ENCODE results near the gene COPG1. TPM values are rescaled to one million over a fixed set of nuclear protein-coding genes. Genes with fewer than 3 reads are reported as not detected.

Gene COPG1
- total and polyA plus RNA-seq, 2 donors from 2014 or later: 107 to 173 TPM

- FAIRE-seq: no peak
- Histone ChIP-seq H3K4me3 (ENCODE audit: low read length in 3 of 3) (no peak overlapping the region), H3K27me3 (ENCODE audit: control insufficient read depth, insufficient read depth, low read length) (no peaks in the 10 kb centered on the region), H3K27ac (ENCODE audit: low read depth in 2 of 2, low read length in 2 of 2) (no peak overlapping the region), H3K9ac (ENCODE audit: low read length in 3 of 3) (no peak overlapping the region), H3K4me1 (ENCODE audit: control insufficient read depth in 2 of 3, insufficient read depth in 2 of 3, low read depth in 1 of 3, low read length in 3 of 3) (no peaks in the 10 kb centered on the region), H3K9me3 (ENCODE audit: control insufficient read depth in 2 of 3, insufficient read depth in 1 of 3, low read length in 3 of 3) (no peaks in the 10 kb centered on the region), H3K36me3 (ENCODE audit: control insufficient read depth in 2 of 3, insufficient read depth in 3 of 3, low read length in 3 of 3) (peaks cover 0 to 14% (median 13%) of the 10 kb centered on the region in 3 donors)
- intact Hi-C loops (cut with DNase I): no loop called here
- no peak for TF ChIP-seq CTCF (IDR thresholded peaks at IDR 0.05; ENCODE audit: borderline replicate concordance, extremely low read depth, insufficient read depth)
- no peak for DNase-seq
Measured at GRCh38 chr3:129304146-129304961, 54.9 kb downstream of the COPG1 start.

- Histone ChIP-seq H3K4me3 (ENCODE audit: low read length in 3 of 3) (no peak overlapping the region), H3K9ac (ENCODE audit: low read length in 3 of 3) (no peak overlapping the region), H3K27ac (ENCODE audit: low read depth in 2 of 2, low read length in 2 of 2) (no peak overlapping the region), H3K36me3 (ENCODE audit: control insufficient read depth in 2 of 3, insufficient read depth in 3 of 3, low read length in 3 of 3) (peaks cover 0 to 14% (median 13%) of the 10 kb centered on the region in 3 donors), H3K27me3 (ENCODE audit: control insufficient read depth, insufficient read depth, low read length) (no peaks in the 10 kb centered on the region), H3K4me1 (ENCODE audit: control insufficient read depth in 2 of 3, insufficient read depth in 2 of 3, low read depth in 1 of 3, low read length in 3 of 3) (no peaks in the 10 kb centered on the region), H3K9me3 (ENCODE audit: control insufficient read depth in 2 of 3, insufficient read depth in 1 of 3, low read length in 3 of 3) (no peaks in the 10 kb centered on the region)
- intact Hi-C loops (cut with DNase I): no loop called here
- DNase-seq: peak in 1 of 5 donors; percentile 29
- TF ChIP-seq CTCF (IDR thresholded peaks at IDR 0.05; ENCODE audit: borderline replicate concordance, extremely low read depth, insufficient read depth): no peak
- no peak for FAIRE-seq
Measured at GRCh38 chr3:129304962-129305222, 55.5 kb downstream of the COPG1 start.

- Histone ChIP-seq H3K4me3 (ENCODE audit: low read length in 3 of 3) (peak overlapping the region; percentile 17 to 34 (median 34)), H3K9me3 (ENCODE audit: control insufficient read depth in 2 of 3, insufficient read depth in 1 of 3, low read length in 3 of 3) (no peaks in the 10 kb centered on the region), H3K4me1 (ENCODE audit: control insufficient read depth in 2 of 3, insufficient read depth in 2 of 3, low read depth in 1 of 3, low read length in 3 of 3) (no peaks in the 10 kb centered on the region), H3K9ac (ENCODE audit: low read length in 3 of 3) (peak overlapping the region in 1 of 3 donors; percentile 46), H3K27ac (ENCODE audit: low read depth in 2 of 2, low read length in 2 of 2) (peak overlapping the region; percentile 27 to 63), H3K27me3 (ENCODE audit: control insufficient read depth, insufficient read depth, low read length) (no peaks in the 10 kb centered on the region), H3K36me3 (ENCODE audit: control insufficient read depth in 2 of 3, insufficient read depth in 3 of 3, low read length in 3 of 3) (peaks cover 0 to 14% (median 13%) of the 10 kb centered on the region in 3 donors)
- intact Hi-C loops (cut with DNase I): no loop called here
- DNase-seq: peak; percentile 88 to 94 (median 91)
- no peak for FAIRE-seq
- TF ChIP-seq CTCF (IDR thresholded peaks at IDR 0.05; ENCODE audit: borderline replicate concordance, extremely low read depth, insufficient read depth): no peak
Measured at GRCh38 chr3:129305592-129306091, 56.2 kb downstream of the COPG1 start.
